HG02852 (cell line): ENCODE data around the gene HIBADH.
"Not testable (repeated sequence)": the region's sequence is repeated elsewhere in the genome, so short reads cannot be mapped to it uniquely, and the experiment has no call there.

ENCODE experiments used
- ATAC-seq: cut with Tn5 transposase; IDR thresholded peaks from one replicate; pipeline ENCODE4 v1.9.1; 2021; ENCODE audit warnings: mild to moderate bottlenecking, moderate library complexity; ENCODE audit not compliant: unreplicated experiment

Gene HIBADH

GRCh38 chr7:27511370-27511769 is 151.3 kb downstream of the HIBADH start:
- not testable (repeated sequence) for ATAC-seq

GRCh38 chr7:27510541-27510940 is 152.1 kb downstream of the HIBADH start:
- no peak for ATAC-seq

GRCh38 chr7:27501879-27502278 is 160.8 kb downstream of the HIBADH start:
- ATAC-seq, result not testable (repeated sequence)

GRCh38 chr7:27501001-27501400 is 161.7 kb downstream of the HIBADH start:
- no peak for ATAC-seq

DNA sequence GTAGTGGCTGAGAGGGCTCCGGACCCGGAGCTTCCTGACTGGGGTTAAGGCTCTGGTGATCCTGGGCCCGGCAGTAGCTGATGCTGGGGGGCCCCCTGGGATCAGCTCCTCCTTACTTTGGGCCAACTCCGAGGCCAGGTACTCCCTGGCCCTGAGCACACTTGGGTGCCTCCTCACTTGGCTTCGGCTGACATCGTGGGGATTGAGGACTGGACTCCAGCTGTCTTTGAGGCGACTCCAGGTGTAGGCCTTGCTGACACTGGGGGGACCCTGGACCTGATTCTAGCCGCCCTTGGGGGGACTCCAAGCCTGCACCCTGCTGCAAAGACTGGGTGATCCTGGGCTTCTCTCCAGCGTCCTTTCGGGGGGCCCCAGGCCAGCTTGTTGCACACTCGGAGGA is 170.5 kb downstream of the HIBADH start:
- ATAC-seq, result no peak

- no peak for ATAC-seq
Observed at GRCh38 chr7:27491534-27491933, 171.1 kb downstream of the HIBADH start.

DNA sequence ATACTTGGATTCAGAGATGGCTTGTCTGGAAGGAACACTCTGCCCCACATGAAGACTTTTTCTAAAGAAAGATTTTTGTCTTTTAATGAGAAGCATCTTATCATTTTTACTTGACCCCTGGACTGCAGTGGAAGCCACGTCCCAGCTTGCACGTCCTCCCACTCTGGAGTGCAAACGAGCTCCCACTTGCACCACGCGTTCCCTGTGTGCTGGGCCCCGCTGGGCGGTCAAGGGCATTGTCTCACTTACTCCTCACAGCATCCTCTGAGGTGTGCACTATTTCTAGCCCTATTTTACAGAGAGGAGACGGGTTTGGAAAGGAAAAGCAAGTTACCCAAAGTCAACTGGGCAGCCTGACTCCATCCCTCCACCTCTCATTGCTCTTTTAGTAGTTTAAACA is 175.2 kb downstream of the HIBADH start:
- no peak for ATAC-seq

DNA sequence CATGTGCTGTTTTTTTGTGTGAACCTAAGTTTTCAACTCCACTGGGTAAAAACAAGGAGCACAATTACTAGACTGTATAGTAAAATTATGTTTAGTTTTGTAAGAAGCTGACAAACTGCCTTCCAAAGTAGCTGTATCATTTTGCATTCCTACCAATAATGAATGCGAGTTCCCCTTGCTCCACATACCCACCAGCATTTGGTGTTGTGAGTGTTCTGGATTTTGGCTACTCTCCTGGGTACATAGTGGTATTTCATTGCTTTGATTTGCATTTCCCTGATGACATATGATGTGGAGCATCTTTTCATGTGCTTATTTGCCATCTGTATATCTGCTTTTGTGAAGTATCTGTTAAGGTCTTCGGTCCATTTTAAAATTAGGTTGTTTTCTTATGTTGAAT is 178.2 kb downstream of the HIBADH start:
- ATAC-seq, result no peak

DNA sequence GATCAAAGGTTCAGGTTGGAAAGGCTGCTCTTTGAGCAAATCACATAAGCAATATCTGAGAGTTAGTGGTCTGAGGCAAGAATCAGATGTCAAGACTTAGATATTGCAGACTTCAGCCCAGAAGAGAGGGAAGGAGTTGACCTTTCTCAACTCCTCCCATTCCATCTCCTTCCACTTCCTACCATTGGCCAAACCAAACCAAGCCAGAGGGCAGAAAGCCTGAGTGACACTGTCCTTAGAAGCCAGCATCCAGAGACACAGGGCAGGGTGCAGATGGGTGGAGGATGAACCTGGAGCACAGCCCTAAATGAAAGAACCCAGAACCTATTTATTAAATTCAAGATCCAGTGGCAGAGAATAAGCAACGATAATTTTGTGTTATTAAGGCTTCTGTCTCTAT is 180.5 kb downstream of the HIBADH start:
- ATAC-seq, result no peak

DNA sequence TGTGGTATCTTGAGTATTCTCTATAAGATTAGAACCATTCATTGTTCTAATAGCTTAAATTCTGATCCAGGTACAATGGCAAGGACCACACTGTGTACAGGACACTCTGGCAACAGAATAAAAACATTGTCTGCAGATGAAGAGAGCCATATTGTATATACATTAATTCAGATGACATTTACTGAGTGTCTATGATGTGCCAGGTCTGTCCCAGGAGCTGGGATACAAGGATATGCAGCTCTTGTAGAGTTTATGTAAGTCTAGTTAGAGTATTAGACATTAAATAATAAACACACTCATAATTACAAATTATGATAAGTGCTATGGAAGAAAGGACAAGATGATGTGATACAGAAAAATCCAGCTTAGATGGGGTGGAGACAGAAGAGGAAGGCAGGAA is 184.1 kb downstream of the HIBADH start:
- ATAC-seq, result no peak

DNA sequence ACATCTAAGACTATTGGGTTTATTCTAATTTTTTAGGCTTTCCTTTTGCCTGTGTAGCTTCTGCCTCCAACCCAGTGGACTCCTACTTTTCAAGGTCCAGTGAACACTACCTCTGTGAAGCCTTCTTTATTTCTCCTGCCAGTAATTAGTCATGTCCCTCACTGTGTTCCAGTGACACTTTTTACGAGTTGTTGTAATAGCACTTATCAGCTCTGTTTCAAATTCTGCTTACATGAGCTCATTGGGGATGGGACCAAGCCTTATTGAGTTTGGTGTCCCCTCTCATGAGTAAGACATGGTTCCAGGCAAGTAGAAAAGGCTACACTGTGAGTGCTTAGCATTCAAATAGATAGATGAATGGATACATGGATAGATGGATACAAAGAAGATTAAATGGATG is 184.6 kb downstream of the HIBADH start:
- ATAC-seq, result no peak

- no peak for ATAC-seq
Observed at GRCh38 chr7:27476493-27476892, 186.2 kb downstream of the HIBADH start.
